COR-L47 (cell line): ENCODE data around the gene PKP3.
A peak's percentile ranks its signal among the peaks of the same experiment; 100 is the strongest.
"Not testable (repeated sequence)": the region's sequence is repeated elsewhere in the genome, so short reads cannot be mapped to it uniquely, and the experiment has no call there.

Experiments used
- DNase-seq: peaks from one replicate; lab custom pipeline; 2025; lab: John Stamatoyannopoulos, UW

PKP3 gene, protein sequence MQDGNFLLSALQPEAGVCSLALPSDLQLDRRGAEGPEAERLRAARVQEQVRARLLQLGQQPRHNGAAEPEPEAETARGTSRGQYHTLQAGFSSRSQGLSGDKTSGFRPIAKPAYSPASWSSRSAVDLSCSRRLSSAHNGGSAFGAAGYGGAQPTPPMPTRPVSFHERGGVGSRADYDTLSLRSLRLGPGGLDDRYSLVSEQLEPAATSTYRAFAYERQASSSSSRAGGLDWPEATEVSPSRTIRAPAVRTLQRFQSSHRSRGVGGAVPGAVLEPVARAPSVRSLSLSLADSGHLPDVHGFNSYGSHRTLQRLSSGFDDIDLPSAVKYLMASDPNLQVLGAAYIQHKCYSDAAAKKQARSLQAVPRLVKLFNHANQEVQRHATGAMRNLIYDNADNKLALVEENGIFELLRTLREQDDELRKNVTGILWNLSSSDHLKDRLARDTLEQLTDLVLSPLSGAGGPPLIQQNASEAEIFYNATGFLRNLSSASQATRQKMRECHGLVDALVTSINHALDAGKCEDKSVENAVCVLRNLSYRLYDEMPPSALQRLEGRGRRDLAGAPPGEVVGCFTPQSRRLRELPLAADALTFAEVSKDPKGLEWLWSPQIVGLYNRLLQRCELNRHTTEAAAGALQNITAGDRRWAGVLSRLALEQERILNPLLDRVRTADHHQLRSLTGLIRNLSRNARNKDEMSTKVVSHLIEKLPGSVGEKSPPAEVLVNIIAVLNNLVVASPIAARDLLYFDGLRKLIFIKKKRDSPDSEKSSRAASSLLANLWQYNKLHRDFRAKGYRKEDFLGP

DNA sequence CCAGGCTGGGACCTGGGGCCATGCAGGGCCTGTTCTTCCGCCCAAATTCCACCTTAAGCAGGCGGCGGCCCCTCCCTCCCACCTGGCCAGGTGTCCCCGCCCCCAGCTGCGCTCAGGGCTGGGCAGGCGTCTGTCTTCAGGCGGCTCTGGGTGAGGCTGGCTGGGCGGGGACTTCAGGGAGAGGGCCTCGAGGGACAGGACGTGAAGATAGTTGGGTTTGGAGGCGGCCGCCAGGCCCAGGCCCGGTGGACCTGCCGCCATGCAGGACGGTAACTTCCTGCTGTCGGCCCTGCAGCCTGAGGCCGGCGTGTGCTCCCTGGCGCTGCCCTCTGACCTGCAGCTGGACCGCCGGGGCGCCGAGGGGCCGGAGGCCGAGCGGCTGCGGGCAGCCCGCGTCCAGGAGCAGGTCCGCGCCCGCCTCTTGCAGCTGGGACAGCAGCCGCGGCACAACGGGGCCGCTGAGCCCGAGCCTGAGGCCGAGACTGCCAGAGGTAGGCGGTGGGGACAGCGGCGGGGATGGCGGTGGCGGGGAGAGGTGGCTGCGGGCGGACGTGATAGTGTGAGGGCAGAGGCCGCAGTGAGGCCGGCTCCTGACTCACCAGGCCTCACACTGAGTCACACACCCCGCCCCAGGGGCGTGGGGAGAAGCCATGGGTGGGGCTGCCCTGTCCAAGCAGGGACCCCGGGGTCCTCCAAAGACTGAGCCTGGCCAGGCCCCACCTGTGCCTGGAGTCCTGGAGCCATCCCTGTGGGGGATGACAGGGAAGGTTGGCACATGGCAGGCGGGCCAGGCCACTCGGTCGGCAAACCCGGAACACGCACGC is at the start of gene PKP3:
Gene PKP3 (plus strand): TSS at position 176 of the 824 bp plus-strand sequence. CDS start 84 bp downstream, at position 260.
- DNase-seq: peak; percentile 43

DNA sequence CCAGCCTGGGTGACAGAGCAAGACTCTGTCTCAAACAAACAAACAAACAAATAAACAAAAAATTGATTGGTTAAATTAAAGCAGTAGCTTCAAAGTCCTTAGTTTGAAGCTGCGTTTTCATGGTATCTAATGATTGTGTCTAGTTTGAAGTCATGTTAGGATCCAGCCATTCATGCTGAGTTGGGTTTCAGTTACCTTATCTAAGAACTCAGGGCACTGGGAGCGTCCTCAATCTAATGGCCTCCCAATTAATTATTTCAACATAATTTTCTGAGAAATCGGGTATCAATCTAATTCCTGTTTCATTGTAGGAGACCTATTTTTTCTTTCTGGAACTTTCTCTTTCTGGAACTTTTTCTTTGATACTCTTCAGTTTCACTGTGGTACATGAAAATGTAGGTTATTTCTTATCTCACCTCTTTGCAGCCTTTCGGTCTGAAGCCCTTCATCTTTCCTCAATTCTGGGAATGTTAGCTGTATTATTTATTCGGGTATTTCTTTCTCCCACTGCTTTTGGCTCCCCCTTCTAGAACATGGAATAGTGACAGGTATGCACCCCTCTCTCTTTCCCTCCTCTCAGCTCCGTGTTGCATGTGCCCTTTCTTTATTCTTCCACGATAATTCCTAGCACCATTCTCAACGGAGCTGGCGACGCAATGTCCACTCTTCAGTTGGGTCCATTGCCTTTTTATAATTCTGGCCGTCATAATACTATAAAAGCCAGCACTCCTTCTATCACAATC is 49.0 kb upstream of the PKP3 start:
- DNase-seq: no peak

DNA sequence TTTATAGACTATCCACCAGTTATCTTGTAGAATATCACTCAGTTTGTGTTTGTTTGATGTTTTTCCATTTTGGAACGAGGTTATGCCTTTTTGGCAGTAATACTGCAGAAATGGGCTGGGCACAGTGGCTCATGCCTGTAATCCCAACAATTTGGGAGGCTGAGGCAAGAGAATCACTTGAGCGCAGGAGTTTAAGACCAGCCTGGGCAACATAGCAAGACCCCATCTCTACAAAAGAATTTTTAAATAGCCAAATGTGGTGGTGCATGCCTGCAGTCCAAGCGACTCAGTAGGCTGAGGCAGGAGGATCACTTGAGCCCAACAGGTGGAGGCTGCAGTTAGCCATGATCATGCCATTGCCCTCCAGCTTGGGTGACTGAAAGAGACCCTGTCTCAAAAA is 47.5 kb upstream of the PKP3 start:
- DNase-seq: no peak

DNA sequence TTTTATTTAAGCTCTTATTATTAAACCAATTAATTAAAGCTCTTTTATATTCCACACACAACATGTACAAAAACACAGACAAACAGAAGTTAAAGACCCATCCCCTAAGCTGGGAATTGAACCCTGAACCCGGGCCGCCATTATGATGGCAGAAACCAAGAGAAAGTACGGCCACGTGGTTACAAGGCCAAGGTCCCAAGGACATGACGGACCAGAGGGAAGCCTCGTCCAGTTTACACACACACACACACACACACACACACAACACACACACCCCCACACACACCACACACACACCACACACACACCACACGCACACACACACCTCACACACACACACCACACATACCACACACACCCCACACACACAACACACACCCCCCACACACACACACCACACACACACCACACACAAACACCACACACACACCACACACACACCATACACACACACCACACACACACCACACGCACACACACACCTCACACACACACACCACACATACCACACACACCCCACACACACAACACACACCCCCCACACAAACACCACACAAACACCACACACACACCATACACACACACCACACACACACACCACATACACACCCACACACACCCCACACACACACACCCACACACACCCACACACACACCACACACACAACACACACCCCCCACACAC is 44.6 kb upstream of the PKP3 start:
- DNase-seq: not testable (repeated sequence)

DNA sequence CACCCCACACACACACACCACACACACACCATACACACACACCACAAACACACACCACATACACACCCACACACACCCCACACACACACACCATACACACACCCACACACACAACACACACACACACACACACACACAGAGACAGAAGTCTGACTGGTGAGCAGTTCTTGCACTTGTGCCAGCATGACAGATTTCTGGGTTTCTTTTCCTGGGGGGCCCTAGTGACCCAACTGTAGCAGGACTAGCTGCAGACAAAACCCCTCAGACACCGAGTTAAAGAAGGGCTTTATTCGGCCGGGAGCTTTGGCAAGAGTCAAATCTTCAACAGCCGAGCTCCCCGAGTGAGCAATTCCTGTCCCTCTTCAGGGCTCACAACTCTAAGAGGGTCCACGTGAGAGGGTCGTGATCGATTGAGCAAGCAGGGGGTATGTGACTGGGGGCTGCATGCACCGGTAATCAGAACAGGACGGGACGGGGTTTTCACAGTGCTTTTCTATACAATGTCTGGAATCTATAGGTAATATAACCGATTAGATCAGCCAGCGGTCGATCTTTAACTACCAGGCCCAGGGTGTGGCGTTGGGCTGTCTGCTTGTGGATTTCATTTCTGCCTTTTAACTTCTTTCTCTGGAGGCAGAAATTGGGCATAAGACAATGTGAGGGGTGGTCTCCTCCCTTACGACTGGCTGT is 43.8 kb upstream of the PKP3 start:
- DNase-seq: not testable (repeated sequence)

DNA sequence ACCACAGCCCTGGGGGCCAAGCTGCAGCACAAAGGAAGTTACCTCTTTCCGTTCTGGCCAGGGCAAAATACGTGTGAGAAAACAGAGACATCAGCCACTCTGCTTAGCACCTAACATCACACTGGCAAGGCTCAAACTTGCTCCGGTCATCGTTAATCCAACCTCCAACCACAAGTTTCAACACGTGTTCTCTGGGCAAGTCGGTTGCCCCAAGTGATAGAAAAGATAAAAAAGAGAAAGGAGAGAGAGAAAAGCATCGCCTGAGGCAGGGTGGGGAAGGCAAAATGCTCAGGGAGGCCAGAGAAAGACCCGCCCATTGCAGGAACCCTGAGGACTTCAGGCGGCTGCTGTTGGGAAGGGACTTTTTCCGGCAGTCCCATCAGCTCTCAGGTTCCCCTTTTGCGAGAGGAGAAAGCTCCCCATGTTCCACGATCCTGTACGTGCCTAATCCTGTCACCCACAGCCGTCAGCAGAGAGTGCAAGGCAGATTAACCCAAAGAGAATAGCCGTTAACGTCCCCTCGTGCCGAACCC is 43.2 kb upstream of the PKP3 start:
- DNase-seq: no peak

DNA sequence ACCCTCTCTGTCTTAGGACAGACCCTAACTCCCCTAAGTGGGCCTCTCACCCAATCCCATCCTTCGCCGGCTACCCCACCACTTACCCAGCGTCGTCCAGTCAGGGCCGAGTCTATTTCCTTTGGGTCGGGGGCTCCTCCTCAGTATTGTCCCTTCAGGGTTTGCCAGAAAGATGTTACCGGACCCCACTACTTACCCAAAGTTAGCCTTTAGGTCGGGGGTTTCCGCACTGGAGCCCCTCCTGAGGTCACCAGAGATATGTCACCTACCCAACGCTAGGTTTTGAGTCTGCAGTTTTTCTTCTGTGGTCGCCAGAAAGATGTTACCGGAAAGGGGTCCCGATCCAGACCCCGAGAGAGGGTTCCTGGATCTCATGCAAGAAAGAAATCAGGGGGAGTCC is 42.6 kb upstream of the PKP3 start:
- no peak for DNase-seq

DNA sequence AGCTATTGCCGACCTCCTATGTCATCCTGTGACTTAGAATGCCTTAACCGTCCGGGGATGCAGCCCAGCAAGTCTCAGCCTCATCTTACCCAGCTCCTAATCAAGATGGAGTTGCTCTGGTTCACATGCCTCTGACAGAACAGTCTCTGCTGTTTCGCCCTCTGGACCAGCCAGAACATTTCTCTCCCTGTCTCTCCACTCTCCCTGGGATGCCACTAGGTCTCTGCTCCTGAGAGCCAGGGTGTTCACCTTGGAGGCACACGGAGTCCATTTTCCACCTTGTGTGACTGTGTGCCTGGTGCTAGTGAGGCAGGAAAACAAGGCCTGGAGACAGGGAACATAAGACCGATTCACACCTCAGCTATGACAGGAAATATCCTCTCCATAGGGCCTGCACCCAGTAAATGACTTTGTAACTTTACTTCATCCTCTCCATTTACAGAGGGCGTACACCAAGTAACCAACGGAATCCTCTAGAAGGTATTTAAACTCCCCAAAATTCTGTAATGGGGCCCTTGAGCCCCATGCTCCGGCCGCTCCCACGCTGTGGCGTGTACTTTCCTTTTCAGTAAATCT is 41.5 kb upstream of the PKP3 start:
- DNase-seq: no peak

DNA sequence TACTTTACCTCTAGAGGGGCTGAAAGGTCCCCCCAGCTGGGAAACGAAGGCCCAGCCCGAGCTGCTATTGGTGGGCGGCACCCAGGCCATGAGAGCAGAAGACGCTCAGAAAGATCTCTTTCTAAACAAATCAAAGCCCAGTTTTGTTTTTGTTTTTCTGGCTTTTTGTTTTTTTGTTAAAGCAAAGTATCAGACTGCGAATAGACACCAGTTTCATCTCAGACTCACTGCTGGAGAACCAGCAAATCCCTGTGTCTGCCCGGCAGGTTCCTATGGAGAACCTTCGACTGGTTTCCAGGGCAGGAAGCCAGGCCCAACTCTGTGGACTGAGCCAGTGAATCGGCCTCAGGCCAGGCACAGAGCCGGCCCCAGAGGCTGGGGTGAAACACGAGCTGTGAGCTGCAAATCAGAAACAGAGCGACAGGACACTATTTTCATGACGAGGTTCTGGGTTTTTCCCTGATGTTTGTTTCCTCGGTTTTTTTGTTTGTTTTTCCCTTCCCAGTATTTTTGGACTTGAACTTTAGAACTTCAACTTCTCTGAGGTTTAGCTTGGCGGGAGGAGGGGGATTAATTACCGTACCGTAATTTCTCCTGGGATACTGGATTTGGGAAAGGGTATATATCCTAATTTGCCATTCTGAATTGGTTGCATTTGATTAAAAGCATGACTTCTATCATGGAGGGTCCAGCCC is 40.7 kb upstream of the PKP3 start:
- no peak for DNase-seq

DNA sequence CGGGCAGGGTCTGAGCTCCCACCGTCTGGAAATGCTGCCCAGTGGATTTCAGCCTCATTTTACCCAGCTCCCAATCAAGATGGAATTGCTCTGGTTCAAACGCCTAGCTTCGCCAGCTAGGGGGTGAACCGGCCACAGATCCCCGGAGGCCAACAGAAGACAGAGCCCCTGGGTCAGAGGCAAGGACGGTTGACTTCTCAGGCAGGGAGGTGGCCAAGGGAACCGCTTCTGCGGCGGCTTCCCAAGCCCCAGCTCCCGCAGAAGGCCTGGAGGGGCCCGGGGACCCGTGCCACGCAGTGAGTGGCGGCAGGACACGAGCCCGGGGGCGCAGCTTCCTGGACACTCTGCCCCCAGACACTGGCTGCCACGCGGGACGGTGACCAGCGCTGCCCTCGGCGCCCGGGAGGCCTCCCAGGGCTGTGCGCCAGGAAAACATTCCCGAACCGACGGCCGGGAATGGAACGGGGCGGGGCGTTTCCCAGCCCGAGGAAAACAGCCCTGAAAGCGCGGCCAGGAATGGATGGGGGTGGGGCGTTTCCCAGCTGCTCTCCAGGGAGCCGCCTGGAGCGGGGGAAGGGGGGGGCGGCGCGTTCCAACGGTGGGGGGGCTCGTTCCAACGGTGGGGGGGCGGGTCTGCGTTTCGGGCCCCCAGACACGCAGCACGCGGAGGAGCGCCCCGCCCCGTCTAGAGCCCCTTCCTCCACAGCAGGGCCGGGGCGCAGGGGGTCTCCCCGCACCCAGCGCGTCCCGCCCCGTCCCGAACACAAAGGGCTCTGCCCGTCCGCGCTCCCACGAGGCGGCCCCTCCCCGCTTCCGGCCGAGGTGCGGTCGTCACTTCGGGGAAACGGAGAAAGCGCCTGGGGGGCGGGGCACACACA is 38.2 kb upstream of the PKP3 start:
- peak; percentile 34 for DNase-seq

DNA sequence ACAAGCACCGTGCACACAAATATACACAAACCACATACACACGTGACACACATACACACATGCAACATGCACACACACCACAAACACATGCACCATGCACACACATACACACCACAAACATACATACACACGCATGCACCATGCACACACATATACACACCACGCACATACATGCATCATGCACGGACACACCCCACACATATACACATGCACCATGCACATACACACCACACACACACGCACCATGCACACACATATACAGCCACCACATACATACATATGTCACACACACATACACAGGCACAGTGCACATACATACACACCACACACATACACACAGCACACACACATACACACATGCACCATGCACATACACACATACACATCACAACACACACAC is 37.4 kb upstream of the PKP3 start:
- DNase-seq: no peak

DNA sequence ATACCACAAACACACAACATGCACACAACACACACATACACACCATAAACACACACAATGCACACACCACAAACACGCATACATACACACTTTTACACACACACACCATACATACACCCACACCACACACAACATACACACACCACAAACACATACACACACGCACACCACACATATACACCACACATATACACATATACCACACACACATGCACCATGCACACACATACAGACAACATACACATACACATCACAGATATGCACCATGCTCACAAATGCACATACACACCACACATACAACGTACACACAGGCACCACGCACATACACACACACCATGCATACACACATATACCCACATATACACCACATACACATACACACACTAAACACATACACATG is 36.4 kb upstream of the PKP3 start:
- DNase-seq: no peak

DNA sequence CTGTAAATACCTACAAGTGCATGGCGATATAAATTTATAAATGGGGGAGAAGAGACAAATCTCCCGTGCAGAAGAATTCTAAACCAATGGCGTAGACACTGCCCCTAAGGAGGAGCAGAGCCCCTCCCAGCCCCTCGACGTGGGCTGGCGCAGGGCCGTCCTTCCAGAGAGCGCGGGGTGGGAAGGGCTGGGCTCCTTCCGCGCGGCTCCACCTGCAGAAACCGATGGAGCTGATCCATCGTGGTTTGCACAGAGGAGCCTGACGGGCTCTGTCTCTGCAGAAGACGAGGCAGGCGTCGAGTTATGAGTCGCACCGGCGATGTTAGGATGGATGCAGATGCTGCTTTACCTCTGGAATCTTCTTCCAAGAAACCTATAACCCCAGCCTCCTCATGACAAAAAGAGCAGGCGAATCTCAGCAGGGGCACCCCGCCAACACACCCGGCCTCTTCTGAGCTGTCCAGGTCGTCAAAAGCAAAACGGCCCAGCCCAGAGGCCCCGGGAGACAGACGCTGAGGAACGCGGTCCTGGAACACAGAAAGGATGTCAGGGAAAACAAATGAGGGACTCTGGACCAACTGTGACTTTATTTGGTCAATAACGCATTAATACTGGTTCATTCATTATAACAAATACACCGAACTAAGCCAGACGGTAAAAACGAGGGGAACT is 35.7 kb upstream of the PKP3 start:
- DNase-seq: no peak

DNA sequence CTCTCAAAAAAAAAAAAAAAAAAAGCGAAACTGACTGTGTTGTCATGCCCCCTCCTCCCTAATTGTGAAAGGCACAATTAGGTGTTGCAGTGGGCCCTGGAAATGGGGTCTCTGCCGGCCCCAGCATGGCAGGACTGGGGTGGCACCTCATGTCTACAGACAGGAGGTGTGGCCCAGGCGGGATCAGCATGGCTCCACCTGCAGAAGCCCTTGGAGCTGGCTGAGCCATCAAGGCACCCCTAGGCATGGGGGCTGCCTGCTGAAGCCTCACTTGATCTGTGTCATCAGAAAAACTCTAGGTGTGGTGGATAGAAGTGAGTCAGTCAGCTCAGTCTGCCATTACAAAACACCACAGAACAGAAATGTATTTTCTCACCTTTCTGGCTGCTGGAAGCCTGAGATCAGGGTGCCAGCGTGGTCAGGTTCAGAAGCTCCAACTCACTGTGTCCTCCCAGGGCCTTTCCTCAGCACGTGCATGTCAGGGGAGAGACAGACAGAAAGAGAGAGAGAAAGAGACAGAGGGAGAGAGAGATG is 34.8 kb upstream of the PKP3 start:
- DNase-seq: no peak

DNA sequence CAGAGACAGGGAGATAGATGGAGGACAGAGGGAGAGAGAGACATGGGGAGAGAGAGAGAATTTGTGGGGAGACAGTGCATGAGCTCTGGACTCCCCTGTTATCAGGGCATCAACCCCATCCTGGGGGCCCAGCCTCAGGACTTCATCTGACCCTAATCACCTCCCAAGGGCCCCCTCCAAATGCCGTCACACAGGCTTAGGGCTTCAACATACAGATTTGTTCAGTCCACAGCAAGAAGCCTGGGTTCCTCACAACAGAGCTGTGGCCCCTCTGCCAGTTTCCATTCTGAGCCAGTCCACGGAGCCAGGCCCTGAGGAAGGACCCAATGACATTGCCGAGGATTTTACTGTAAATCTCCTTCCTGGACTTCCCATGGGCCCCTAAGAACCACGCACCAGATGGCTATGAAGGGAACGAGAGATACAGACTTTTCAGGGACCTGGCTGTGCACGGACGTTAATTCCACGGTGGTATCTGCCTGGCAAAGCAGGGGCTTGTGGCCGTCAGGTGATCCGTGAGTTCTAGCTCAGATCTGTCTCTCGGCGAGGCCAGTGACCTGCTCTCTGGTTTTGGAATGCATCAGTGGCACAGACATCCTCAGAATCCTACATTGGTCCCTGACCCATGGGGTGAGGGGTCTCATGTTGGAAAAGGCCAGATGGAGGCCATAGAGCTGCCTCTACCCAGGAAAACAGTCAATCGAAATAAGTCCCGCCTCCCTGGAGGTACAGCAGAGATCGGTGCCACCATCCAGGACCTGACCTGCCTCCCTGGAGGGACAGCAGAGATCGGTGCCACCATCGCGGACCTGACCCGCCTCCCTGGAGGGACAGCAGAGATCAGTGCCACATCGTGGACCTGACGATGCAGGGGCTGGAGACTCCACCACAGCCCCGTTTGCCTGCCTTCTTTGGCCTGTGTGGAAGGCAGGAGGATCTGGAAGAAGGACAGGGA is 33.4 kb upstream of the PKP3 start:
- DNase-seq: no peak
